Dendritic cell treated with granulocyte-macrophage colony-stimulating factor and Interleukin-4, amounts not matched to agents 40 ng/mL and 50 ng/mL, for 4 days (primary cell): ENCODE data around the gene EPHA6.
"Not testable (repeated sequence)": the region's sequence is repeated elsewhere in the genome, so short reads cannot be mapped to it uniquely, and the experiment has no call there.

Source experiments
- H3K27ac Mint-ChIP-seq: one replicate; pipeline ENCODE4 v1.8.0; 2022; ENCODE audit warnings: mild to moderate bottlenecking, mixed read lengths
- H3K27me3 Mint-ChIP-seq: one replicate; pipeline ENCODE4 v1.8.0; 2022; ENCODE audit warnings: mild to moderate bottlenecking, mixed read lengths
- H3K36me3 Mint-ChIP-seq: one replicate; pipeline ENCODE4 v1.8.0; 2022; ENCODE audit warnings: low read depth, mixed read lengths
- H3K4me1 Mint-ChIP-seq: one replicate; pipeline ENCODE4 v1.8.0; 2022; ENCODE audit warnings: low read depth, mixed read lengths
- H3K4me3 Mint-ChIP-seq: one replicate; pipeline ENCODE4 v1.8.0; 2022; ENCODE audit warnings: mild to moderate bottlenecking, moderate library complexity, mixed read lengths
- H3K9me3 Mint-ChIP-seq: one replicate; pipeline ENCODE4 v1.8.0; 2022; ENCODE audit warnings: mixed read lengths
- intact Hi-C: fragments of 100-400 bp; cut with micrococcal nuclease; formaldehyde crosslinking; loops from one replicate; pipeline ENCODE4 v1.15.0; 2022

The EPHA6 gene

GRCh38 chr3:97576221-97576620 is 761.8 kb downstream of the EPHA6 start:
- H3K27me3 Mint-ChIP-seq: no peaks in the 10 kb centered on the region
- intact Hi-C loops: no loop called here
- H3K4me3 Mint-ChIP-seq: no peak overlapping the region

GRCh38 chr3:97579365-97579764 is 765.0 kb downstream of the EPHA6 start:
- Mint-ChIP-seq H3K4me1 (no peaks in the 10 kb centered on the region), H3K27me3 (no peaks in the 10 kb centered on the region), H3K27ac (no peak overlapping the region), H3K9me3 (no peaks in the 10 kb centered on the region), H3K36me3 (no peaks in the 10 kb centered on the region), H3K4me3 (no peak overlapping the region)
- intact Hi-C loops: no loop called here

More at GRCh38 chr3:97576221-97576620, 761.8 kb downstream of the EPHA6 start:
- H3K9me3 Mint-ChIP-seq: no peaks in the 10 kb centered on the region
- H3K4me1 Mint-ChIP-seq: no peaks in the 10 kb centered on the region
- no peak overlapping the region for H3K27ac Mint-ChIP-seq
- no peaks in the 10 kb centered on the region for H3K36me3 Mint-ChIP-seq

GRCh38 chr3:97610626-97611025 is 796.2 kb downstream of the EPHA6 start:
- no peak overlapping the region for H3K4me3 Mint-ChIP-seq
- H3K27ac Mint-ChIP-seq: no peak overlapping the region
- H3K9me3 Mint-ChIP-seq: peaks cover 14% of the 10 kb centered on the region
- H3K4me1 Mint-ChIP-seq: no peaks in the 10 kb centered on the region
- H3K27me3 Mint-ChIP-seq: no peaks in the 10 kb centered on the region
- intact Hi-C loops: no loop called here
- no peaks in the 10 kb centered on the region for H3K36me3 Mint-ChIP-seq

GRCh38 chr3:97612632-97613031 is 798.2 kb downstream of the EPHA6 start:
- Mint-ChIP-seq H3K4me3 (no peak overlapping the region), H3K9me3 (peaks cover 33% of the 10 kb centered on the region), H3K4me1 (no peaks in the 10 kb centered on the region), H3K27me3 (no peaks in the 10 kb centered on the region), H3K27ac (no peak overlapping the region), H3K36me3 (no peaks in the 10 kb centered on the region)
- intact Hi-C loops: no loop called here

- Mint-ChIP-seq H3K27me3 (no peaks in the 10 kb centered on the region), H3K27ac (no peak overlapping the region), H3K4me1 (no peaks in the 10 kb centered on the region), H3K9me3 (peaks cover 38% of the 10 kb centered on the region), H3K36me3 (no peaks in the 10 kb centered on the region), H3K4me3 (no peak overlapping the region)
- intact Hi-C loops: no loop called here
These were observed 798.7 kb downstream of the EPHA6 start for GRCh38 chr3:97613139-97613538.

GRCh38 chr3:97620514-97620913 is 806.1 kb downstream of the EPHA6 start:
- H3K4me3 Mint-ChIP-seq, H3K4me1 Mint-ChIP-seq, H3K27me3 Mint-ChIP-seq, intact Hi-C loops, H3K27ac Mint-ChIP-seq, H3K36me3 Mint-ChIP-seq: not testable (repeated sequence)
- peaks cover 43% of the 10 kb centered on the region for H3K9me3 Mint-ChIP-seq

- Mint-ChIP-seq H3K4me1 (no peaks in the 10 kb centered on the region), H3K36me3 (no peaks in the 10 kb centered on the region), H3K9me3 (peaks cover 16% of the 10 kb centered on the region), H3K27me3 (no peaks in the 10 kb centered on the region), H3K4me3 (no peak overlapping the region), H3K27ac (no peak overlapping the region)
- intact Hi-C loops: no loop called here
These were observed 822.1 kb downstream of the EPHA6 start for GRCh38 chr3:97636465-97636864.

- H3K27ac Mint-ChIP-seq: no peak overlapping the region
- intact Hi-C loops: no loop called here
- no peaks in the 10 kb centered on the region for H3K36me3 Mint-ChIP-seq
- H3K4me3 Mint-ChIP-seq: no peak overlapping the region
- no peaks in the 10 kb centered on the region for H3K9me3 Mint-ChIP-seq
- H3K4me1 Mint-ChIP-seq: no peaks in the 10 kb centered on the region
- no peaks in the 10 kb centered on the region for H3K27me3 Mint-ChIP-seq
These were observed 832.5 kb downstream of the EPHA6 start for GRCh38 chr3:97646932-97647331.

GRCh38 chr3:97647441-97647982 is 833.1 kb downstream of the EPHA6 start:
- Mint-ChIP-seq H3K27me3 (no peaks in the 10 kb centered on the region), H3K4me3 (no peak overlapping the region), H3K27ac (no peak overlapping the region), H3K9me3 (no peaks in the 10 kb centered on the region), H3K4me1 (no peaks in the 10 kb centered on the region), H3K36me3 (no peaks in the 10 kb centered on the region)
- intact Hi-C loops: no loop called here

- no peaks in the 10 kb centered on the region for H3K9me3 Mint-ChIP-seq
- intact Hi-C loops: no loop called here
- no peaks in the 10 kb centered on the region for H3K27me3 Mint-ChIP-seq
- no peaks in the 10 kb centered on the region for H3K4me1 Mint-ChIP-seq
- no peak overlapping the region for H3K27ac Mint-ChIP-seq
- H3K4me3 Mint-ChIP-seq: no peak overlapping the region
- no peaks in the 10 kb centered on the region for H3K36me3 Mint-ChIP-seq
These were observed 841.6 kb downstream of the EPHA6 start for GRCh38 chr3:97655971-97656370.

- no peaks in the 10 kb centered on the region for H3K36me3 Mint-ChIP-seq
- H3K27ac Mint-ChIP-seq: no peak overlapping the region
- intact Hi-C loops: no loop called here
- no peaks in the 10 kb centered on the region for H3K4me1 Mint-ChIP-seq
- no peaks in the 10 kb centered on the region for H3K9me3 Mint-ChIP-seq
- H3K27me3 Mint-ChIP-seq: no peaks in the 10 kb centered on the region
- H3K4me3 Mint-ChIP-seq: no peak overlapping the region
These were observed 842.2 kb downstream of the EPHA6 start for GRCh38 chr3:97656638-97657037.

- Mint-ChIP-seq H3K27me3 (no peaks in the 10 kb centered on the region), H3K36me3 (no peaks in the 10 kb centered on the region), H3K9me3 (no peaks in the 10 kb centered on the region), H3K4me1 (no peaks in the 10 kb centered on the region), H3K27ac (no peak overlapping the region), H3K4me3 (no peak overlapping the region)
- intact Hi-C loops: no loop called here
These were observed 844.4 kb downstream of the EPHA6 start for GRCh38 chr3:97658668-97659285.

GRCh38 chr3:97662264-97662663 is 847.9 kb downstream of the EPHA6 start:
- Mint-ChIP-seq H3K4me3 (no peak overlapping the region), H3K36me3 (no peaks in the 10 kb centered on the region), H3K27ac (no peak overlapping the region), H3K9me3 (no peaks in the 10 kb centered on the region), H3K4me1 (no peaks in the 10 kb centered on the region), H3K27me3 (no peaks in the 10 kb centered on the region)
- intact Hi-C loops: no loop called here

GRCh38 chr3:97662762-97663161 is 848.4 kb downstream of the EPHA6 start:
- intact Hi-C loops: no loop called here
- no peak overlapping the region for H3K27ac Mint-ChIP-seq
- H3K27me3 Mint-ChIP-seq: no peaks in the 10 kb centered on the region
- no peak overlapping the region for H3K4me3 Mint-ChIP-seq
- H3K9me3 Mint-ChIP-seq: no peaks in the 10 kb centered on the region
- no peaks in the 10 kb centered on the region for H3K4me1 Mint-ChIP-seq
- no peaks in the 10 kb centered on the region for H3K36me3 Mint-ChIP-seq

GRCh38 chr3:97665896-97666295 is 851.5 kb downstream of the EPHA6 start:
- Mint-ChIP-seq H3K4me3 (no peak overlapping the region), H3K9me3 (no peaks in the 10 kb centered on the region), H3K4me1 (no peaks in the 10 kb centered on the region), H3K27ac (no peak overlapping the region), H3K36me3 (no peaks in the 10 kb centered on the region), H3K27me3 (no peaks in the 10 kb centered on the region)
- intact Hi-C loops: no loop called here
